ENCODE data around the gene DOK7.

DNA sequence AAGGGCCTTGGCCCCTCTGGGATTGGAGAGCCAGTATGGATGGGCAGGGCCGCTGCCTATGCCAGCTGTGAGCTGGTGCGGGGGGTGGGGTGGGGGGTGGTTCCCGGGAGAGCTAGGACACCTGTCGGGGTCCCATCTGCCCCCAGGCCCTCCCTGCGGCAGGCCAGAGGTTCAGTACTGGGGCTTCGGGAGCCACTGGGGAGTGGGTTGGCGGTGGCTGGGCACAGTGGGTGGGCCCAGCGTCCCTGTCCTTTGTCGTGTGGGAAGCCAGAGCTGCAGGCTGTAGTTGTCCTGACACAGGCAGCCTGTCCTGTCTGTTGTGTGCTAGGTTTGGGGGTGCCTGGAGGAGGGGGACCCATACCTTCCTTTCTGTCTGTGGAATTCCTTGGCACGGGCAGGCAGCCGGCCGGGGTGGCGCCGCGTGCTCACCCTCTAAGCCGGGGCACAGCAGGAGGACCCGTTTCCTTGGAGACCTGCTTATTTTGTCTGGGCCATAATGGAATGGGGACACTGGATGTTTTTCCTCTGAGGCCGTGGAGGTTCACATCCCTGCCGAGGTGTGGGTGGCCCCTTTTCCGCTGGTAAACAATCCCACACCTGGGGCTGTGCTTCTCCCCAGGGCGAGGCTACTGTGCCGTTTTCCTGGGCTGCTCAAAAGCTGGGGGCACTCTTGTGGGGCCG is 14.8 kb downstream of the DOK7 start:
- TF ChIP-seq, protein P1, sequence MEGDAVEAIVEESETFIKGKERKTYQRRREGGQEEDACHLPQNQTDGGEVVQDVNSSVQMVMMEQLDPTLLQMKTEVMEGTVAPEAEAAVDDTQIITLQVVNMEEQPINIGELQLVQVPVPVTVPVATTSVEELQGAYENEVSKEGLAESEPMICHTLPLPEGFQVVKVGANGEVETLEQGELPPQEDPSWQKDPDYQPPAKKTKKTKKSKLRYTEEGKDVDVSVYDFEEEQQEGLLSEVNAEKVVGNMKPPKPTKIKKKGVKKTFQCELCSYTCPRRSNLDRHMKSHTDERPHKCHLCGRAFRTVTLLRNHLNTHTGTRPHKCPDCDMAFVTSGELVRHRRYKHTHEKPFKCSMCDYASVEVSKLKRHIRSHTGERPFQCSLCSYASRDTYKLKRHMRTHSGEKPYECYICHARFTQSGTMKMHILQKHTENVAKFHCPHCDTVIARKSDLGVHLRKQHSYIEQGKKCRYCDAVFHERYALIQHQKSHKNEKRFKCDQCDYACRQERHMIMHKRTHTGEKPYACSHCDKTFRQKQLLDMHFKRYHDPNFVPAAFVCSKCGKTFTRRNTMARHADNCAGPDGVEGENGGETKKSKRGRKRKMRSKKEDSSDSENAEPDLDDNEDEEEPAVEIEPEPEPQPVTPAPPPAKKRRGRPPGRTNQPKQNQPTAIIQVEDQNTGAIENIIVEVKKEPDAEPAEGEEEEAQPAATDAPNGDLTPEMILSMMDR (IDR thresholded peaks at IDR 0.05; ENCODE audit: extremely low read depth in 1 of 2, insufficient read depth in 1 of 2, low read depth in 1 of 2, low read length in 2 of 2): no peak
- TF ChIP-seq POLR2A (IDR thresholded peaks at IDR 0.05; ENCODE audit: low read depth, low read length): no peak

All from endothelial cell of umbilical vein (primary cell).